GM21390 (cell line): ENCODE results near the gene ETS1.

Experiments
- ATAC-seq: cut with Tn5 transposase; IDR thresholded peaks from one replicate; pipeline ENCODE4 v1.9.1; 2021; ENCODE audit not compliant: unreplicated experiment

Gene ETS1

DNA sequence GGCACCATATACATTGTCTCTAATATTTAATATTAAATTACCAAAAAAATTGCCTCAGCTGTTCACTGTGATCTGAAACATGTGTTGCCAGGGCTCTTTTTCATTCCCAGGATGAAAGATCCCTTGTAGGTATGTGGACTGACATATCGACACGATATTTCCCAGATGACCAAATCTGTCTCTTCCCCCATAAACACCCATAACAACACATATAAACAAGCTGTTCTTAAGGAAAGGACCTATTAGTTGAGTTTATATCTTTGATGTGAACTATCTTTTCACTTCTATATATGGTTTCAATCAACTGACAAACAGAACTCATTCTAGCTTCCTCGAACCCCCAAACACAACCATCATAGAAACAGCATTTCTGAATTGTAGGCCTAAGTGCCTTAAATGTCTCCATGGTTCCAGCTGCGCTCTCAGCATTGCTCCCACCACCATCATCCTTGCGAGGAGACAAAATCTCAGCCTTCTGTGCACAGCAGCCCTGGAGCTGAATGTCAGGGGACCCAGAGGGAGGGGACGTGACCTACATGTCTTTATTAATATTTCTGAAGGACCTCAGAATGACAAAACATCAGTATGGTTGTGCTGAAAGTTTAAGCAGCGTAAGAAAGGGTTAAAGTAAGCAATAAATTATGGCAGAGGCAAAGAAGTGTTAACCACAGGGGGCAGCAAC, 67.0 kb downstream of the ETS1 start:
- ATAC-seq, result no peak

DNA sequence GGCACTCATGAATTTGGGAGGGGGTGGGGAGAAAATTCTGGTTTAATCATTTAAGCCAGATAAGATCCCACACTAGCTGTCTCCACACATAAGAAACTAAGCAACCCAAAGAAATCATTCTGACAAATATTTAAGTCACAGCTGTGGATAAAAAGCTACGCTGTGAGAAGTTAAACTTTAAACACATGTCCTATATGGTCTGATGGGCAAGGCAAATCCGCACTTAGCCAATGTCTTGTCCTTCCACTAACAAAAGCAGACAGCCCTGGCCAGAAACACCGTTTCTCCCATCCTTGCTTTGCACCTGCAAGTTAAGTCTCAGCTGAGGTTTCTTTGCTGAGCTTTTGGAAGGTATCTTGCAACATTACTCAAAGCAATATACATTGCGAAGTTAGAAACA, 68.0 kb downstream of the ETS1 start:
- no peak for ATAC-seq

DNA sequence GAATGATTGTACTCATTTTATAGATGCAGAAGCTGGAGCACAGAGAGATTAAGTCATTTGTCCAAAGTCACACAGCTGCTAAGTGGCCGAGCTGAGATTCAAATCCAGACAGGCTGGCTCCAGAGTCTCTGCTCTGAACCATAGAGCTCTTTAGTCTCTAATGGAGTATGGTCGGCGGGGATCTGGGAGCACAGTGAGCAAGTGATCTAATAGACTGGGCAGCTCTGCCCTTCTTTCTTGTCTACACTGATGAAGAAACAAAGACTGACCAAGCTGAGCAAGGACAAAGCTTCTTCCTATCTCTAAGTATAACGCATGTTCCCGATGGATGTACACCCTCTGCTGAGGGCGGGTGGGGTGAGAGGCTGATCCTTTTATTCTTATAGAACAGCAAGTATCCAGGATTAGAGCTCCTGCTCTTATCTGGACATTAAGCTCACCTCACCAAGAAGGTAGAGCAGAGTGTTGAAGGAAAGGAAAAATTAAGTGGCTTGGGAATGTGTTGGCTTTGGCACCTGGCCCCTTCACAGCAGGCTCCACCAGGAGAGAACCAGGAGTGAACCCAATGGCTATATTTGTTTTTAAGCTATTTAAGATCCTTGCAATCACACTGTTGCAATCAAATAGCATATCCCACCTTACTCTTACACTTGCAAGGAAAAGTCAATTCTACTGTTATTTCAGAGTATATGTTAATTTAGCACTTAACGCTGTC, 68.7 kb downstream of the ETS1 start:
- no peak for ATAC-seq

DNA sequence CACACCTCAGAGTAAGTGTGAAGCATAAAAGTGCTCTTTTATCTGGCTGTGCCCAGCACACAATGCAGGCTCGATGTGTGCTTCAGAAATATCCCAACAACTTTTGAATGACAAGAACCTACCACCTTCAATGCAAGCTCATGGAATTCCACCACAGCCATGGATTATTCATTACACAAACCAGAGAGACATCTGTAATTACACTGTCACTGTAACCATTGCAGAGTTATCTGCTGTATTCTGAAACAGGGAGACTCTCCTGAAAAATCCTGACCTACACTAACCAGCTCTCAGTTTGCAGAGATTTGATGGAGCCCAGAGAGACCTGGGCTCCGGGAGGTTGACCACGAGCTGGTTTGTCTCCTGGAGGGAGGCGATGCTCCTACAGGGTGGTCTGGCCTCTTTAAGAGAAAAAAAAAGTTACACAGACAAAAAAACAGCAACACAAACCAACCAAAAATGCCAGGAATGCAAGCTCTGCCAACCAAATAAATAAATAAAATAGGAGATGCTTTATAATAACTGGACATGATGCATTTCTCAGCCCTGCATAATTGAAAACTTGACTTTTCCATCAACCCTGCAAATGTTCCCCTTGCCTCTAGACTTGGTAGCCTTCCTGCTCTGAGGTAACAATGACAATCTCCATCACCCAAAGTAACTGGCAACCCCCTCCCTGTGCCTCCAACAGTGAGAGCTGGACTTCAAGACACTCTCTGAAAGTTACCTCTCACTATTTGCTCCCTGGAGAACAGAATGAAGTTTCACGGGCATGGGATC, 69.7 kb downstream of the ETS1 start:
- no peak for ATAC-seq

DNA sequence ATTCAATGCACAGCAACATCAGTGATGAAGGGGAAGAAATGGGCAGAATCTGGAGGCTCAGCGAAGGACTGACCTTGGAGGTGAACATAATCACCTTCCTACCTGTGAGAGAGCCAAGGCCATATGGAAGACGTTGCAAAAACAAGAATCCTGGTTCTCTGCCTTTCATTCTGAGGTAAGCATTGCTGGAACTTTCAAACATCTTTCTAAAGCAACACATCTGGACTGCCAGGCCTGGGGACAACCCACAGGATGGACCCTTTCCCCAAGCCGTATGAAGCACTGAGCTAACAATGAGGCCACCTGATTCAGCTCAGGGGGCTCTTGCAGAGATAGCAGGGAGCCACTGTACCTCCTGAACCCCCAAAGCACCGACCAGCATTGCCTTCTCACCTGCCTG, 70.5 kb downstream of the ETS1 start:
- no peak for ATAC-seq

DNA sequence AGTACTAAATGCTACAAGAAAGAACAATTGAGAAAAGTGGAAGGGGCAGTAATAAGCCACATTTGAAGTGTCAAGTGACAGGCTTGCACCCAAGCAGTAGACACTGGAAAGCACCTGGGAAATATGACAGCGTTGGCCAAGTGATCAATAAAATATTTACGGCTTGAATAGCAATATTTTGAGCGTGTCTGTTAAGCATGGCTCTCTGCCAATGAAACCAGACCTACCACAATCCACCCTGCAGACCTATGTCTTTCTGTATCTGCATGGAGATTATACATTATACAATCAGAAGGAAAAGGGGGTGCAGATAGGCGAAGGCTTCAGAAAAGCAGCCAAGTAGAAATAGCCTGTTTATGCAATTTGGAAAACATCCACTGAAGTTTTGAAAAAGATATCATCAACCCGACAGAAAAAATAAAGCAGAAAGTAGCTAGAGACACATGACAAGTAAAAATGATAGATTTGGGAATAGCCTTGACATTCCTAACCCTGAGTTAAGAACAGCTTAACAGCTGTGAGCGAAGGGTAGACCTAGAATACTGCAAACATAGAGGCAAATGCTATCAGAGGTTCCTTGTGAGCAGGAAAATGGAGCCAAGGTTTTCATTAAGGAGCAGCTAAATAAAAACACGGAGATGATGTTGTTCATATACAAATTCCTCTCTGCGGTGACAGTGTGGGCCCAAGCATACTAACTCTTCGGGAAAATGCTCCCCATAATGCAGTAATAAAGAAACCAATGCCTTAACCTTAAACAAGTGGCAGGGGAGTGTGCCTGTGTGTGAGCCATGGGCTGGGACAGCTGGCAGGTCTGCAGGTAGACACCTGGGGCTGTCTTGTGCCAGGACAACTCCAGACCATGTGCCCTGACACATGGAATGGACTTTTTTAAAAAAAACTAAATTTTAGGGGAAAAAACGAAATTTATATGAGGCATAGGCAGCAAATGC, 71.3 kb downstream of the ETS1 start:
- no peak for ATAC-seq

DNA sequence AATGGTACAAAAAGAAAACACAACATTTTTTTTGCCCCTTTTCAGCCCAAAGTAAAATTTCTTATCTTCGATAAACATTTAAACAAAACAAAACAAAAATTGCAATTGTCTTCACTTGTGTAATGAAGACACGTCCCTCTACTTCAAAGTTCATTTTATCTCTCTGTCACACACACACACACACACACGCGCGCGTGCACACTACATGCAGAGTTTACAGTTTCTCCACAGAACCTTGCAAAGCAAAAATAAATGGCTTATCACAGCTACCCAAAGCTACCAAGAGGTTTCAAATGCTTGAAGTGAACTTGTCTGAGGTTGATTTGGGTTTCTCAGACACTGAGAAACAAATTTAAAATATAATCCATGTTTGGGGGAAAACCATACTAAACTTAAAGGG, 72.3 kb downstream of the ETS1 start:
- no peak for ATAC-seq

DNA sequence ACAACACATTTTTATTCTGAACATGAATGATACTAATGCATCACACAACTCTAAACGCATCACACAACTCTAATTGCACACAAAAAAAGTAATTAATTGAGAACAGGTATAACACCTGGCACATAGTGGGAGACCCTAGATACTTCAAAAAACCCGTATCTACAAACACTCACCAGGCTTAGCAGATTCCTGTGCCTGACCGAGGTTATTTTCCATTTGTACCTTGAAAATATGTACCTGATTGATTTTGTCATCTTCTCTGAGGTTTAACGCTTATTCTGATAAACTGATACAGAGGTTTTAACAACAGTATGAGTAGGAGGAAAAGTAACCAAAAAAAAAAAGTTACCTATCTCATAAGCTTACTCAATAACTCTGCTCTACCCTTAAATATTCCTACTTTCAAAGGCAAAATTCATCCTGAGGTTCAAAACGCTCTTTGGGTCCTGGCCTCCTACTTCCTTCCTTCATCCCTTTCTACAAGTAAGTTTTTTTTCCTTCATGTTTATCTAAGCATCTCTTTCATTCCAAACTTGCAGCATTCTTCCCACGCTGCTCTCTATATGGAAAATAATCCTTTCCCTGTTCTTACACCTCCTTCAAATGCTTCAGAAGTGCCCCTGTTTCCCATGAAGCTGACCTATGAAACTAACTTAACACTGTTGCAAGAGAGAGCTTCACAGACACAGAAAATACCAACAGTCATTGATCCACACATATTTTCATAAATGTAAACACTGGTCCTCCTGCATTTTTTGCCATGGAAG, 73.3 kb downstream of the ETS1 start:
- no peak for ATAC-seq

DNA sequence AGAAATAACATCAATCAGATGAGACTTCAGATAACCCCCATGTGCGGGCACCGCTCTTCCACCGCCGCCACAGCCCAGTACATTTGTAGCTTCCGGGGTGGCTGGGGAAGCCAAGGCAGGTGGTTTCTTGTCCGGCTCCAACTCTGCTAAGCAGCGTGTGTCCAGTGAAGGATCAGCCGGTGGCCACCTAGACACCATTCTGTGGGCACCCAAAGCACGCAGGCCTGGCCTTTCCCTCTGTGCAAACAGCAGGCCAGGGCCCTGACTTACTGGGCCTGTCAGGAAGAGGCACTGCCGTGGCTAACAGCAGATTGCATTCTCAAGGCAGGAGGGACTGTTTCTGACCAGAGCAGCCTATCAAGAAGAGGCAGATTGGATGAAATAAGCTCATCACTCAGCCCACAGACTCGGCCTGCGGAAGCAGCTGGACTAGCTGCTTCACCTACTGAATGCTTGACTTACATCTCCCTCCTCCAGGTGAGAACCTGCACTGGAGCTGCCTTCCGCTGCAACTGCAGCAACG, 74.8 kb downstream of the ETS1 start:
- ATAC-seq, result no peak

DNA sequence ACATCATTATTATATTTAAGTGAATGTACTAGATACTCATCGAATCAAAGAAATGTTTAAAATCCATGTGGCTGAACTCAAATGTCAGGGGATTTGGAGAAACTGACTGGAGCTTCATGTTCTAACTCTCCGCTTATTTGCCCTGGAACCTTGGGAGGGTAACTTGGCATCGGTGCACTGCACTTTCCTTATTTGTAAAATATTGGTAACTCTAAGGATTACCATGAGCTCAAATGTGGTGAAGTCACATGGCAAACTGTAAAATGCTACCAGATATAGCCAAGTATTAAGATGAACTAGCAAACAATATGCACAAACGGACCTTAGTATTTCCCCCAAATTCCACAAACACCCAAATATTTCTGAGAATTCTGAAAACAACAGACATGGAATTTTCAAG, 75.6 kb downstream of the ETS1 start:
- ATAC-seq, result no peak

DNA sequence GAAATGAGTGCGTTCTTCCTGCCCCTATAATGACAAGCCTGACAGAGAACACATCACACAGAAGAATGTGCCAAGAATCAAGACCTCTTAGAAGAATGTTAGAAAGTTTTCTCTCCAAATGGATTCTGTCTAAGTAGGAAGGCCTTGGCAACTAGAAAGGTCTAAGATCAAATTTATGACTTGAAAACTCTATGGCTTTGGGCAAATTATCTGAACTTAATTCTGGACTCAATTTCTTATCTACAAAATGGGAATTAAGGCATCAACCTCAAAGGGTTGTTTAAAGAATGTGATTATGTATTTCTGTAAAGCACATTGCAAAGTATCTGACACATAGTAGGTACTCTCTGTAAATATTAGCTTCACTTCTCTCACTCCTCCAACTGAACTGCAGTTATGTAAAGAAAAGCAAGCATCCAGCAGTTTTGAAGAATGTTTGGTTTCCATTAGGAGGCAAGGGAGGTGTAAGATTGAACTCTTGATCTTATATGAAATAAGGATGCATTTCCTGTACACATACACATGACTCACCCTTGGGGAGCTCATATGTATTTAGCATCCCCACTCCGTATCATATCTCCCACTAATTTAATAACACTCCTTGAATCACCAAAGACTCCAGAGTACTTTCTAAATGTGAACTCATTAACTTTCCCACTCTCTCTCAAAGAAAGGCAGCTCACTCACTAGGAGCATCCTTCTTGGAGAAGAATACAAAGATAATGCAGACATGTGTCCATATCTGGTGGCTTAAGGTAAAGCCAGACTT, 77.6 kb downstream of the ETS1 start:
- no peak for ATAC-seq

DNA sequence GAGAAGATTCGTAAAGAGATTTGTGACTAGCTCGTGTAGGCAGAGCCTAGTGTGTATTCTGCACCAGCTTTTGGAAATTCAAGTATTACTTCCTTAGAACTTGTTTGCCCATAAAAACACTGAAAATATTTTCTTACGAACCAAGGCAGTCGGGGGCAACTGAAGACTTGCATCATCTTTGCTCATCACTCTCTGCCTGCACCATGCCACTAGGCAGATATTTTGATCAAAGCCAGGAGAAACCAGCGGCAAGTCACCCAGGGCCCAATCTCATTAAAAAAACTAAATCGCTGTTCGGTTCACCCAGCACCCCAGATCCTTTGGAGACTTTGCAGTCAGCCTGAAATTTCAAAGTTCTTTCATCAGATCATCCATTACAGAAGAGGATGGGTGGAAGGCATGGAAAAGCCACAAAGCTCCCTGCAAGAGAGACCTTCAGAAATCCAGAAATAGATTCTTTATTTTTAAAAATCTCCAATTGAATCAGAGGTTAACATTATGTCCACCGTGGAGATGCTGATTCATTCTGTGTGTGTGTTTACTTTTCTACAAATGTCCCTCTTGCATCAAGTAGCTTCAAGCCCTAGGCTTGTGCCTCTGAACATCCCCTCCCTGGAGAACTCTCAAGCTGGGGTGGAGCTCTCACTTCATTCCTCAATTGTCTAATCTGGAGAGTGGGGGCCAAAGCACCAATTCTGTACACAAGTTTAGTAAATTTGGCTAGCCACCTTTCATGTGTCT, 78.4 kb downstream of the ETS1 start:
- no peak for ATAC-seq

DNA sequence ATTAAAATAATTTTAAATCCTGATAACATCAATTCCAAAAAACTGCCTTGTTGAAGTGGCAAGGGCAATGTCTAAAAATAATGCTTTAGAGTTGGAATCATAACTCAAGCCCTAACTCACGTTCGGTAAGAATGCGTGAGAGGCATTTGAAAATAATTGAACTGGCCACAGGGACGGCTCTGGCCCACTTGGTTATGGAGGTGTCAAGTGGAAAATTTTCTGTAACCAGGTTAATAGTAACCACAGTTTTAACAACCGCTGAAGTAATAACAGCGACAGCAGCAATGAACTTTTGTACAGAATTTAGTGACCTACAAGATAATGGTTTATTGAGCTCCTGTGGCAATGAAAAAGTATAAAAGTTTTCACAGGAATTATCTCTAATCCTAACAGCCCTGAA, 79.4 kb downstream of the ETS1 start:
- ATAC-seq, result no peak

DNA sequence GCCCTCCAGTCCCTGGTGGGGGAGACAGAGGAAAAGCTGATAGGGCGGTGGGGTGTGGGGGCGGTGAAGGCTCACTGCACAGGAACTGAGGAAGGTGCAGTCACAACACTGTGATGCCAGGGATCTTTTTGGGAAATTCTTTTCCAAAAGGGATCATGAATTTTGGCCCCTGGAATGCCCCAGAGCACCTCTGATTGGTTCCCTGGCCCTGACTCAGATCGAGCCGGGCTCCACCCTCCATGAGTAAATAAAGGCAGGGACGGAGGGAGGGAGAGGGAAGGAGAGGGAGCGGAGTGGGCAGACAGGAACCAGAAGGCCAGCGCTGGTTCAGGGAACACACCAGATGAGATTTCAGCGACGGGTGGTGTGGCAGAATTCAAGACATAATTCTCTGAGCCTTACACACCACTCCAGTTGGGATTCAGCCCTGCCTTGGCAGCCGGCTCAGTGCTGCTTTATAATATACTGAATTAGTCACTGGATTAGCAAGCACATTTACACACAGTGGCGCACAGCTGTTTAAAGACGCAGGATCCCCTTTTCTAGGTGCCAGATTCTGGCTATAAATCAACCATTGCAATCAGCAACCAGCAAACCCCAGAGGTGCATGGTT, 80.3 kb downstream of the ETS1 start:
- no peak for ATAC-seq

DNA sequence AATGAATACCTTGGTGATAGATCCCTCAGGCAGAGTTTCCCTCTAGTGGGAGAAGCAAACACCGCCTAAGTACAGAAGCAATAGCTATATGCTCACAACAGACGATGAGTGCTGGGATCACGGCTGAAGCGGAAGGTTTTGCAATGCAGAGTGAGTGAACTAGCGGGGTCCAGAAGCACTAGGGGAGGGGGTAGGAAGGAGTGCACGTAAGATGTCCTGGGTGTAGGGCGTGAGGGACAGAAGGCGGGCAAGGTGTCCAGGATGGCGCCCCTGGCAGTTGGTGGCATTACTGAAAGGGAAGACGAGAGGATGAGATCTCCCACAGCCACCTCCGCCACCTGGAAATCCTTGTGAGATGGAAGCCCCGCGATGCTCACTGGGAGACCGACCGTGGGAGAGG, 81.0 kb downstream of the ETS1 start:
- no peak for ATAC-seq

DNA sequence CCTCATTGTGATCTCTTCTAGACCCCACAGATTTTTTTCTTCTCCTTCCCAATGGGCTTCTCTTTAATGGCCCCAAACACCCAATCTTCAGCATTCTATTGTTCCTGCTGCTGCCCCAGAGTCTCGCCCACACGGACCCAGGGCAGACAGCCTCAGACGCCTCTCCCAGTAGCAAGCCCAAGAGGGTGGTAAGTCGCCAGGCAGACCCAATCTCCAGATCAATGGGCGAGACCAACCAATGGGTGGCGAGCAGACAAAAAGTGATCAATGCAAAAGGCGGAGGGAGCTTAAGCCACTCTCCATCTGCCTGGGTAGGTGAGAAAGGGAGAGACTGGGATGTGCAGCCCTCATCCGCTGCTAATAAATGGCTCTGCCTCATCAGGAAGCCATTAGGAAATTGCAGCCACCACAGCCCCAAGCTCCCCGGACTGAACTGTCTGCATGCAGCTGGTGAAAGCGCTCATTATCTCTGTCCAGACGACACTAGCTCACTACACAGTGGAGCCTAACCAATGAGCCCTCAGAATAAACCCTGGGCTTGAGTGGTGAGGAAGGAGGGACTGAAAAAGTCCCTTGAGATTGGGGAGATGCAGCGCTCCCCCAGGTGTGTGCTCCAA, 81.8 kb downstream of the ETS1 start:
- ATAC-seq, result no peak

DNA sequence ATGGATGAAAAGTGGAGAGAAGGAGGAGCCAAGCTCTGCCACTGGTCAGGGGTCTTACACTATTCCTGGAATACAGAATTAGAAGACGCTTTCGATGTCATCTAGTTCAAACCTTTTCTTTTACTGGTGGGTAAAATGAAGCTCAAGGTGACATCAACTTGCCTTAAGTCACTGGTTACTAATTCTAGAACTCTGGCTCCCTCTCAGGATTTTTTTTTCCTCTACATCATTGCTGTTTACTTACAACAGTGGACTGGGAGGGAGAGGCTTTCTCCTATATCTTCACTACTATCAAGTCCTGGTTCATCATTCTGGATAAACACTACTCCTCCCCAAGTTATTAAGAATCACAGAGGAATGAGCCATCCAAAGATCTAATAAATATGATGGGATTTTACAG, 82.9 kb downstream of the ETS1 start:
- ATAC-seq, result no peak
